ENCODE results near the gene FRMD4A. TPM values are rescaled to one million over a fixed set of nuclear protein-coding genes. Genes with fewer than 3 reads are reported as not detected.
A peak's percentile ranks its signal among the peaks of the same experiment; 100 is the strongest.
"Not testable (repeated sequence)": the region's sequence is repeated elsewhere in the genome, so short reads cannot be mapped to it uniquely, and the experiment has no call there.

The FRMD4A gene
- total RNA-seq, 2 experiments from 2014 or later, result 0.17 TPM; not detected in 1

DNA sequence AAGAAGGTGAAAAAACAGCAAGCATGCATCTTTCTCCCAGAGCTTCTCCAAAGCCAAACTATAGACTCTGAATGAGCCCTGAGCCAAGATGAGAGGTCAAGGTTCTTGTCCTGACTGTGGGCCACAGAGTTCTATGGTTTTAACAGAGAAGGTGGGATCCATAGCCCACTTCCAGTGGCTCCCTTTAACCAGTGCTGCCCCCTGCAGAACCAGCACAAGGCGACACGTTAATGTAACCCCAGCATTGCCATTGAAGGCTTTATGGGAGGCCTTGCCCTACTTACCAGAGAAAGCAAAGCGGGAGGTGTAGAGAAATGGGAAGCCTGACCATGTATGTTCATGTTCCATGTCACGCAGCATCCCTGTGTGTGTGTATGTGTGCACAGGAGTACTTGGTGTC, 500.3 kb downstream of the FRMD4A start:
- H3K27ac ChIP-seq (ENCODE audit: low read depth, low read length, poor library complexity, severe bottlenecking), result no peak overlapping the region

DNA sequence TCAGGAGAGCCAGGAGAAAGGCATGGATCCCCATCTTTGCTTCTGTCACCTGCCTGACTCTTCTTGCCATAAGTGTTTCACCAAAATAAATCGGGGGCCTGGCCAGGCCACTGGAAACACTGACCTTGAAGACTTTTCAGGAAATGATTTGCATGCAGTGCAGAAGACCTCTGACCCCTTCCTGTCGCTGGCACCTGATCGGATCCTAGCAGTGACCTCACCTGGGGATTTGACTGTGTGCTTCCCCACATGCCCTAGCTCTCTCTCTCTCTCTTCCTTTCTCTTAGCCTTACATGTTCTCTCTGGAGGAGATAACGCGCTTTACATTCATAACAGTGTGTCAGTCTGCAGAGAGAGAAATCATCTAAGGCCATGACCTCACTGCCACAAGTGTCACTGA, 500.9 kb downstream of the FRMD4A start:
- peak overlapping the region; percentile 62; the same call in 1 of the 2 replicates for H2AFZ ChIP-seq (ENCODE audit: low read length)
- H3K4me2 ChIP-seq (ENCODE audit: low read length), result peak overlapping the region; percentile 40
- no peak overlapping the region for H3K4me3 ChIP-seq (ENCODE audit: low read depth, low read length, poor library complexity, severe bottlenecking)
- H3K9me3 ChIP-seq (ENCODE audit: low read length), result no peaks in the 10 kb centered on the region
- H3K36me3 ChIP-seq (ENCODE audit: insufficient read depth, low read length), result no peaks in the 10 kb centered on the region
- H3K9me2 ChIP-seq (ENCODE audit: insufficient read depth, low read length), result no peaks in the 10 kb centered on the region
- no TSS peak for BruUV-seq (replicated peaks)
- H3K27ac ChIP-seq (ENCODE audit: low read depth, low read length, poor library complexity, severe bottlenecking), result no peak overlapping the region
- peak; percentile 36 for DNase-seq (ENCODE audit: low spot score)
- ChIA-PET POLR2A (interaction anchor here (0.9 to 2.5 kb wide), 2 partner anchors 8 to 23 kb away, joined by 4 to 13 read pairs; no protein-coding TSS in a partner anchor), CTCF (ENCODE audit: unreplicated experiment) (interaction anchor here (1.1 kb wide), 1 partner anchor 45 kb away, joined by 3 read pairs; no protein-coding TSS in a partner anchor)
- H3K4me1 ChIP-seq (ENCODE audit: insufficient read depth, low read length, poor library complexity, severe bottlenecking), result peaks cover 40% of the 10 kb centered on the region
- H3K79me2 ChIP-seq (ENCODE audit: insufficient read depth, low read depth, low read length), result no peaks in the 10 kb centered on the region
- TF ChIP-seq EZH2phosphoT487 (IDR thresholded peaks at IDR 0.05; ENCODE audit: borderline replicate concordance, low read depth, low read length) (no peak), CTCF (conservative IDR thresholded peaks at IDR 0.05; ENCODE audit: low read length) (no peak)
- no peaks in the 10 kb centered on the region for H4K20me1 ChIP-seq (ENCODE audit: insufficient read depth, low read length)
- intact Hi-C loops (cut with micrococcal nuclease; ENCODE audit: unreplicated experiment), result no loop called here

More for the DNA sequence above, 500.3 kb downstream of the FRMD4A start:
- BruUV-seq (replicated peaks), result no TSS peak
- Histone ChIP-seq H4K20me1 (ENCODE audit: insufficient read depth, low read length) (no peaks in the 10 kb centered on the region), H3K9me3 (ENCODE audit: low read length) (no peaks in the 10 kb centered on the region), H2AFZ (ENCODE audit: low read length) (peak overlapping the region; percentile 62; the same call in 1 of the 2 replicates), H3K9me2 (ENCODE audit: insufficient read depth, low read length) (no peaks in the 10 kb centered on the region), H3K36me3 (ENCODE audit: insufficient read depth, low read length) (no peaks in the 10 kb centered on the region), H3K4me2 (ENCODE audit: low read length) (peak overlapping the region; percentile 40), H3K4me1 (ENCODE audit: insufficient read depth, low read length, poor library complexity, severe bottlenecking) (peaks cover 40% of the 10 kb centered on the region), H3K79me2 (ENCODE audit: insufficient read depth, low read depth, low read length) (no peaks in the 10 kb centered on the region), H3K4me3 (ENCODE audit: low read depth, low read length, poor library complexity, severe bottlenecking) (no peak overlapping the region)
- ChIA-PET POLR2A (interaction anchor here (0.7 to 2.5 kb wide), 4 partner anchors 9 to 24 kb away, joined by 3 to 13 read pairs (median 4); no protein-coding TSS in a partner anchor), CTCF (ENCODE audit: unreplicated experiment) (no interaction called here)
- peak; percentile 30 for DNase-seq (ENCODE audit: low spot score)
- TF ChIP-seq CTCF (conservative IDR thresholded peaks at IDR 0.05; ENCODE audit: low read length), result peak; percentile 55
- TF ChIP-seq EZH2phosphoT487 (IDR thresholded peaks at IDR 0.05; ENCODE audit: borderline replicate concordance, low read depth, low read length), result no peak
- intact Hi-C loops (cut with micrococcal nuclease; ENCODE audit: unreplicated experiment), result no loop called here

DNA sequence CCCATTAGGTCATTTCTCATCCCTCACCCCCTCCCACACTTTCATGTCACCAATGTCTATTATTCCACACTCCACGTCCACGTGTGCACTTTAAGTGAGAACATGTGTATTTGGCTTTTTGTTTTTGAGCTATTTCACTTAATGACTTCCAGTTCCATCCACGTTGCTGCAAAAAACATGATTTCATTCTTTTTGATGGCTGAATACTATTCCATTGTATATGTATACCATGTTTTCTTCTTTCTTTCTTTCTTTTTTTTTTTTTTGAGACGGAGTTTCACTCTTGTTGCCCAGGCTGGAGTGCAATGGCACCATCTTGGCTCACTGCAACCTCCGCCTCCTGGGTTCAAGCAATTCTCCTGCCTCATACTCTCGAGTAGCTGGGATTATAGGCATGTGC, 502.4 kb downstream of the FRMD4A start:
- H3K27ac ChIP-seq (ENCODE audit: low read depth, low read length, poor library complexity, severe bottlenecking); CTCF ChIA-PET (ENCODE audit: unreplicated experiment); H3K79me2 ChIP-seq (ENCODE audit: insufficient read depth, low read depth, low read length); DNase-seq (ENCODE audit: low spot score); H3K4me3 ChIP-seq (ENCODE audit: low read depth, low read length, poor library complexity, severe bottlenecking); POLR2A ChIA-PET; H2AFZ ChIP-seq (ENCODE audit: low read length); intact Hi-C loops (cut with micrococcal nuclease; ENCODE audit: unreplicated experiment); H3K4me2 ChIP-seq (ENCODE audit: low read length); BruUV-seq (replicated peaks); H3K9me2 ChIP-seq (ENCODE audit: insufficient read depth, low read length); H3K9me3 ChIP-seq (ENCODE audit: low read length); H4K20me1 ChIP-seq (ENCODE audit: insufficient read depth, low read length); H3K36me3 ChIP-seq (ENCODE audit: insufficient read depth, low read length): not testable (repeated sequence)
- H3K4me1 ChIP-seq (ENCODE audit: insufficient read depth, low read length, poor library complexity, severe bottlenecking), result peaks cover 35% of the 10 kb centered on the region
